Measurements from ENCODE around the gene LAMA1.

GRCh38 chr18:7105943-7106342 is 11.7 kb downstream of the LAMA1 start:
- TF ChIP-seq CTCF (IDR thresholded peaks at IDR 0.05; ENCODE audit: low read length), result no peak
- TF ChIP-seq EZH2phosphoT487 (IDR thresholded peaks at IDR 0.05; ENCODE audit: low read length), result no peak
- no peak for TF ChIP-seq EZH2 (optimal IDR thresholded peaks at IDR 0.05; ENCODE audit: low read depth, low read length)

All from MM.1S (cell line).